SK-N-SH (cell line): ENCODE data around the gene RGS18. TPM values are rescaled to one million over a fixed set of nuclear protein-coding genes. Genes with fewer than 3 reads are reported as not detected.

Experiments used
- CTCF ChIA-PET: fragments of 300-600, 350-600 bp; formaldehyde crosslinking; extraction: SDS; loops from one replicate; lab custom pipeline; 2021; lab: Yijun Ruan, JAX
- POLR2A ChIA-PET: fragments of 350-600 bp; sonication (Branson Sonifier 250); formaldehyde crosslinking; extraction: SDS; loops from one replicate; lab custom pipeline; 2020; ENCODE audit warnings: antibody characterized with exemption, inconsistent platforms; lab: Yijun Ruan, JAX
- DNase-seq: peaks from one replicate; pipeline ENCODE4 v3.0.0; 2012
- H2AFZ ChIP-seq: fragments of 200-600 bp; sonication (generic); 2 replicates; pipeline ENCODE4 v1.8.1; 2016; ENCODE audit warnings: antibody characterized with exemption, mild to moderate bottlenecking, low read depth
- H3F3A ChIP-seq: fragments of 200-600 bp; sonication (generic); replicated peaks from 2 replicates; pipeline ENCODE3; 2016; ENCODE audit warnings: antibody characterized with exemption, mild to moderate bottlenecking; ENCODE audit not compliant: insufficient read depth
- H3K27ac ChIP-seq, 2 experiments: fragments of 200-500 bp in 1 of 2; fragments of 200-600 bp in 1 of 2; sonication (Bioruptor generic) in 1 of 2; sonication (generic), shearing (Covaris generic) in 1 of 2; 2 replicates each; pipeline versions ENCODE4 v1.5.1 to v1.6.1; 2014 to 2016; ENCODE audit warnings: low read depth in 2 of 2, inconsistent platforms in 1 of 2, low read length in 1 of 2, mild to moderate bottlenecking in 1 of 2, mixed read lengths in 1 of 2
- H3K27me3 ChIP-seq: fragments of 200-600 bp; sonication (generic), shearing (Covaris generic); 2 replicates; pipeline ENCODE4 v1.6.1; 2016; ENCODE audit warnings: mixed run types; ENCODE audit not compliant: insufficient read depth
- H3K36me3 ChIP-seq, 2 experiments: fragments of 200-500 bp in 1 of 2; fragments of 200-600 bp in 1 of 2; sonication (Bioruptor generic) in 1 of 2; sonication (generic) in 1 of 2; replicated peaks in 1 of 2; 2 replicates each; pipeline versions ENCODE3 to v1.5.1; 2014 to 2016; ENCODE audit warnings: low read length in 1 of 2, mild to moderate bottlenecking in 1 of 2; ENCODE audit not compliant: insufficient read depth in 2 of 2, control insufficient read depth in 1 of 2
- H3K4me1 ChIP-seq, 2 experiments: fragments of 200-500 bp in 1 of 2; fragments of 200-600 bp in 1 of 2; sonication (Bioruptor generic) in 1 of 2; sonication (generic), shearing (Covaris generic) in 1 of 2; 2 replicates each; pipeline versions ENCODE4 v1.5.1 to v1.6.1; 2014 to 2016; ENCODE audit warnings: low read depth in 1 of 2, low read length in 1 of 2, mixed run types in 1 of 2; ENCODE audit not compliant: insufficient read depth in 2 of 2, control insufficient read depth in 1 of 2
- H3K4me2 ChIP-seq: fragments of 200-600 bp; sonication (generic), shearing (Covaris generic); 2 replicates; pipeline ENCODE4 v1.6.1; 2017; ENCODE audit warnings: mixed run types
- H3K4me3 ChIP-seq, 2 experiments: fragments of 200-500 bp in 1 of 2; fragments of 200-600 bp in 1 of 2; sonication (Bioruptor generic) in 1 of 2; sonication (generic), shearing (Covaris generic) in 1 of 2; 2 replicates each; pipeline versions ENCODE4 v1.5.1 to v1.8.1; 2014 to 2016; ENCODE audit warnings: low read depth in 2 of 2, inconsistent platforms in 1 of 2, low read length in 1 of 2, mild to moderate bottlenecking in 1 of 2, mixed read lengths in 1 of 2, moderate library complexity in 1 of 2
- H3K79me2 ChIP-seq: fragments of 200-600 bp; sonication (generic); 2 replicates; pipeline ENCODE4 v1.8.1; 2017; ENCODE audit warnings: mild to moderate bottlenecking; ENCODE audit not compliant: insufficient read depth
- H3K9ac ChIP-seq: fragments of 200-600 bp; sonication (generic); 2 replicates; pipeline ENCODE4 v1.6.1; 2017; ENCODE audit warnings: mixed run types
- H3K9me2 ChIP-seq: fragments of 200-600 bp; sonication (generic); 2 replicates; pipeline ENCODE4 v1.6.1; 2017; ENCODE audit warnings: mixed run types
- H3K9me3 ChIP-seq: fragments of 200-600 bp; sonication (generic); 2 replicates; pipeline ENCODE4 v1.6.1; 2017; ENCODE audit warnings: mixed run types, mild to moderate bottlenecking, moderate library complexity
- H4K20me1 ChIP-seq: fragments of 200-600 bp; sonication (generic); 2 replicates; pipeline ENCODE4 v1.6.1; 2017; ENCODE audit warnings: mild to moderate bottlenecking, mixed run types; ENCODE audit not compliant: insufficient read depth
- CHD2 ChIP-seq: fragments of 150-350 bp; IDR thresholded peaks from 2 replicates; pipeline ENCODE4 v1.6.1; 2018; ENCODE audit warnings: low read length; ENCODE audit not compliant: partially characterized antibody
- ELF1 ChIP-seq: IDR thresholded peaks from 2 replicates; pipeline ENCODE4 v1.4.0; 2012
- EP300 ChIP-seq, 2 experiments: IDR thresholded peaks; 2 replicates each; pipeline versions ENCODE4 v1.4.0 to v1.6.1; 2012; ENCODE audit warnings: borderline replicate concordance in 1 of 2, low read depth in 1 of 2, low read length in 1 of 2
- FOSL2 ChIP-seq: IDR thresholded peaks from 2 replicates; pipeline ENCODE4 v1.4.0; 2012; ENCODE audit warnings: low read depth, mild to moderate bottlenecking, moderate library complexity, borderline replicate concordance
- FOXJ3 ChIP-seq: sonication (generic); formaldehyde crosslinking; IDR thresholded peaks from 2 replicates; pipeline ENCODE4 v1.5.1; 2020; ENCODE audit warnings: mild to moderate bottlenecking, missing genetic modification reagents
- FOXM1 ChIP-seq: IDR thresholded peaks from 2 replicates; pipeline ENCODE4 v1.4.0; 2012; ENCODE audit warnings: low read depth, mild to moderate bottlenecking
- IRF3 ChIP-seq: fragments of 150-350 bp; IDR thresholded peaks from 2 replicates; pipeline ENCODE4 v1.6.1; 2016; ENCODE audit warnings: mild to moderate bottlenecking, low read depth, low read length
- MEF2A ChIP-seq: IDR thresholded peaks from 2 replicates; pipeline ENCODE4 v1.4.0; 2012; ENCODE audit warnings: low read depth, borderline replicate concordance
- NFIC ChIP-seq: IDR thresholded peaks from 2 replicates; pipeline ENCODE4 v1.4.0; 2012; ENCODE audit warnings: borderline replicate concordance
- RXRA ChIP-seq: IDR thresholded peaks from 2 replicates; pipeline ENCODE4 v1.4.0; 2012; ENCODE audit warnings: low read depth, mild to moderate bottlenecking, borderline replicate concordance
- SIN3A ChIP-seq: IDR thresholded peaks from 2 replicates; pipeline ENCODE4 v1.6.1; 2012; ENCODE audit warnings: low read depth, mild to moderate bottlenecking, low read length, moderate library complexity, borderline replicate concordance
- TAF1 ChIP-seq: IDR thresholded peaks from 2 replicates; pipeline ENCODE4 v1.6.1; 2012; ENCODE audit warnings: low read depth, mild to moderate bottlenecking, low read length, moderate library complexity, borderline replicate concordance
- TEAD4 ChIP-seq: IDR thresholded peaks from 2 replicates; pipeline ENCODE4 v1.4.0; 2012; ENCODE audit warnings: mild to moderate bottlenecking, borderline replicate concordance; ENCODE audit not compliant: insufficient read depth
- YY1 ChIP-seq: IDR thresholded peaks from 2 replicates; pipeline ENCODE4 v1.4.0; 2012; ENCODE audit warnings: low read depth, mild to moderate bottlenecking
- WGBS: methylation state at CpG from one replicate; pipeline ENCODE4 v1.1.6; 2017; ENCODE audit warnings: low lambda C conversion rate; 5-methylcytosine and 5-hydroxymethylcytosine counted together
- polyA plus RNA-seq, 3 experiments: library from polyadenylated mRNA; depleted of rRNA; stranded (reverse); fragments of >200 nt; gene quantifications; 2 replicates each; pipeline ENCODE4 v1.2.3, GENCODE V29; 2012

RGS18 gene
- polyA plus RNA-seq, 1 of the 3 experiments (the other 2 are of a cell fraction), result not detected

- Histone ChIP-seq H3K27me3 (no peaks in the 10 kb centered on the region), H3K4me1 (no peaks in the 10 kb centered on the region; a peak in 1 of 4 replicates), H3K9me2 (no peaks in the 10 kb centered on the region), H3K4me3 (no peak overlapping the region), H3F3A (no peaks in the 10 kb centered on the region), H3K36me3 (no peaks in the 10 kb centered on the region), H2AFZ (no peak overlapping the region), H3K4me2 (no peak overlapping the region), H3K9ac (no peak overlapping the region), H3K79me2 (no peaks in the 10 kb centered on the region), H4K20me1 (no peaks in the 10 kb centered on the region), H3K27ac (no peak overlapping the region), H3K9me3 (no peaks in the 10 kb centered on the region; the same call in 1 of the 2 replicates)
- CTCF ChIA-PET, result no interaction called here
- no peak for DNase-seq
- POLR2A ChIA-PET, result no interaction called here
- TF ChIP-seq EP300 (IDR thresholded peaks at IDR 0.05; ENCODE audit: borderline replicate concordance in 1 of 2, low read depth in 1 of 2, low read length in 1 of 2) (no peak), FOXM1 (no peak), FOXJ3 (CRISPR knock-in tag) (no peak), YY1 (no peak)
- 5% methylated on average over 1 of the region's 1 CpG for WGBS
Measured at GRCh38 chr1:192133350-192133926, 24.8 kb upstream of the RGS18 start.

GRCh38 chr1:192140382-192140781, 17.9 kb upstream of the RGS18 start:
- no peak for TF ChIP-seq TAF1
- no peak for TF ChIP-seq MEF2A
- TF ChIP-seq NFIC, result no peak
- TF ChIP-seq TEAD4, result no peak
- TF ChIP-seq SIN3A, result no peak
- no peak for TF ChIP-seq IRF3
- TF ChIP-seq RXRA, result no peak
- no peak for TF ChIP-seq EP300 (IDR thresholded peaks at IDR 0.05; ENCODE audit: borderline replicate concordance in 1 of 2, low read depth in 1 of 2, low read length in 1 of 2)
- no peak for TF ChIP-seq CHD2
- TF ChIP-seq ELF1, result no peak
- no peak for TF ChIP-seq FOSL2
- TF ChIP-seq, all 33 proteins: peak for 0
- Histone ChIP-seq H3K9me3 (no peaks in the 10 kb centered on the region), H3K27me3 (no peaks in the 10 kb centered on the region), H3K36me3 (no peaks in the 10 kb centered on the region), H3K9ac (no peak overlapping the region), H4K20me1 (no peaks in the 10 kb centered on the region), H3K4me2 (no peak overlapping the region), H3K9me2 (no peaks in the 10 kb centered on the region), H2AFZ (no peak overlapping the region), H3K27ac (no peak overlapping the region), H3F3A (no peaks in the 10 kb centered on the region), H3K4me1 (no peaks in the 10 kb centered on the region), H3K79me2 (no peaks in the 10 kb centered on the region), H3K4me3 (no peak overlapping the region)
- DNase-seq, result no peak
- 38% methylated on average over 1 of the region's 1 CpG for WGBS
- CTCF ChIA-PET, result no interaction called here
- POLR2A ChIA-PET, result no interaction called here
